GM18505 (cell line): ENCODE measurements around the gene UMPS.
"Not testable (repeated sequence)": the region's sequence is repeated elsewhere in the genome, so short reads cannot be mapped to it uniquely, and the experiment has no call there.

Experiments
- ATAC-seq: cut with Tn5 transposase; IDR thresholded peaks from one replicate; pipeline ENCODE4 v1.9.1; 2021; ENCODE audit not compliant: unreplicated experiment
- POLR2A ChIP-seq: IDR thresholded peaks from 4 replicates; pipeline ENCODE4 v1.6.1; 2011; ENCODE audit warnings: borderline replicate concordance; ENCODE audit not compliant: insufficient read depth, insufficient read length; ENCODE audit errors: extremely low read depth

Gene UMPS

DNA sequence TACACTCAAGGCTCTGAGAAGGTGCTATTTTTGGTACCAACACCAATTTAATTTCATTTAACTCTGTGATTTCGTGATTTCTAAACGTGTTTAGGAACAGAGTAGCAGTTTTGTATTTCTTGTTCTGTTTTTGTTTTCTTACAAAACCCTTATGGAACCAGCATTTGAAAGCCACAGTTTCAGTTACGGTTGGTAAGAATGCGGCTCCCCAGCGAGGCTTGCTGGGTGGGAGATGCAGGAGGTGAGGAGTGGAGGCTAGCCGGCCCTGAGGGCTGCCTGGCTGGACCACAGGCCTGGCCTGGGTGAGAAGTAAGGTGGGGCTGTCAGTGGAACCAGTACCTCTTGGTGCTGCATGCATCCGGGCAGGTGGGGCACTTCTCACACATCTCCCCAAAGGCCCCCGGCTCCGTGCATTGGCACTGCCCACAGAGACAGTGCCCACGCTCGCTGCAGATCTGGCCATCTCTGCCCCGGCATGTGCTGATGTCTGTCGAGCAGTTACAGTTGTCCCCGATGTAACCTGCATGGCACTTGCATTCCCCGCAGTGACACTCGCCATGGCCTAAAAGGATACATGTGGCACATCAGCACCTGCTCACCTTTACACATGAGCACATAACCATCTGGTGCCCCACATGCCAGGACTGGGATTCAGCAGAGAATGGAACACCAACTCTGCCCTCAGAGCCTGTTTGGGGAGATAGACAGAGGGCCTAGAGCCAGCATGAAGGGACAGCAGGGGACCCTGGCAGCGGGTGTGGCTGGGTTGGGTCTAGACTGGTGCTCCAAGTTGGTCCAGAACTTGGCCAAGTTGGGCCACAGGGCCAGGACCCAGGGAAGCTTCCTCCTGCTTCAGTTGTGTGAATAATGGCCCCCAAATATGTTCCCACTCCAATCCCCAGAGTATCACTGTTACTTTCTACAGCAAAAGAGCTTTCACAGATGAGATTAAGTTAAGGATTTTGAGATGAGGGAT, 43.4 kb downstream of the UMPS start:
- no peak for TF ChIP-seq POLR2A
- no peak for ATAC-seq

DNA sequence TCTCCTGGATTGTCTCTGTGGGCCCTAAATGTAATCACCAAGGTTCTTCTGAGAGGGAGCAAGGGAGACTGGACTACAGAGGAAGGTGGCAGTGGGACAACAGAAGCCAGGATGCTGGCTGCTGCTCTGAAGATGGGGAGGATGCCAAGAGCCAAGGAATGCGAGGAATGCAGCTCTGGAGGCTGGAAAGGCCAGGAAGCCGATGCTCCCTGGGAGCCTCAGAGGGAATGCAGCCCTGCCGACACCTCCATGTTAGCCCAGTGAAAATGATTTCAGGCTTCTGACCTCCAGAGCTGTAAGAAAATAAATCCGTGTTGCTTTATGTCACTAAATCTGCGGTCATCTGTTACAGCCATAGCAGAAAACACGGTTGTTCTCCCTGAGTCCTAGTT, 44.1 kb downstream of the UMPS start:
- no peak for ATAC-seq
- TF ChIP-seq POLR2A: no peak

DNA sequence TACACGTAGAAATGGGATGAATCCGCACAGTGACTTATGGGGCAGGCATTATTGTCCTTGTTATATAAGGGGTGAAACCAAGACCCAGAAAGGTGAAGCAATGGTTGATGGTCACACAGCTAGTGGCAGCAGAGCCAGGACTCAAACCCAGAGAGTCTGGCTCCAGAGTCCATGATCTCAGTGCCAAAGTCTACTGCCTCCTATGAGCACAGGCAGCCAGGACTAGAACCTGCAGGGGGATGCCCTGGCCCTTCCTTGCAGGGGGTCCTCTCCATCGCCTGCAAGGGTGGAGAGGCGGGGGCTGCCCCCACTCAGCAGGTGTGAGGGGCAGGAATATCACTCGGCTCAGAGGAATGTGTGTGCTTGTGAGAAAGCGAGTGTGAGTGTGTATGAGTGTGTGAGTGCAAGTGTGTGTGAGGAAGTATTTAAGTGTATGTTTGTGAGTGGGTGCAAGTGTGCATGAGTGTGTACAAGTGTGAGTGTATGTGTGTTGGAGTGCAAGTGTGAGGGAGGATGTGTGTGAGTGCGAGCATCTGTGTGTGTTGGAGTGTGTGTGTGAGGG, 44.7 kb downstream of the UMPS start:
- ATAC-seq: no peak
- TF ChIP-seq POLR2A: no peak

DNA sequence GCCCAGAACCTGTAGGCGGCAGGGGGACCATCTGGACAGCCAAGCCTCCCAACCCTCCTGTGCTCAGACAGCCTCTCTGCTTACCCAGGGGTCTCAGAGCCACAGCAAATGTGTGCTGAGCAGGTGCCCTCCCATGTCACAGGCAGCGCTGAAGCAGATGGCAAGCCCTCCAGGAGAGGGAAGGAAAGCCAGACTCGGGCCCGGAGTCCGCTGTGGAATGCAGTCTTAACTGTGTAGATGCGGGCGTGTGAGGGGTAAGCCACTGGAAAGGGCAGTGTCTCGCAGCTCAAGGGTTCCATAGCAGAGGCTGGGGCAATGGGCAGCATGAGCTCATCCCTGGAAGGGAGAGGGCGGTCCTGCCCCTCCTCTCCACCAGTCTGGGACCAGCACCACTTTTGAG, 45.6 kb downstream of the UMPS start:
- no peak for ATAC-seq
- no peak for TF ChIP-seq POLR2A

- no peak for TF ChIP-seq POLR2A
Observed at GRCh38 chr3:124776856-124777255, 46.6 kb downstream of the UMPS start.

GRCh38 chr3:124777762-124778470, 47.7 kb downstream of the UMPS start:
- ATAC-seq: no peak
- no peak for TF ChIP-seq POLR2A

More at GRCh38 chr3:124776856-124777255, 46.6 kb downstream of the UMPS start:
- no peak for ATAC-seq

DNA sequence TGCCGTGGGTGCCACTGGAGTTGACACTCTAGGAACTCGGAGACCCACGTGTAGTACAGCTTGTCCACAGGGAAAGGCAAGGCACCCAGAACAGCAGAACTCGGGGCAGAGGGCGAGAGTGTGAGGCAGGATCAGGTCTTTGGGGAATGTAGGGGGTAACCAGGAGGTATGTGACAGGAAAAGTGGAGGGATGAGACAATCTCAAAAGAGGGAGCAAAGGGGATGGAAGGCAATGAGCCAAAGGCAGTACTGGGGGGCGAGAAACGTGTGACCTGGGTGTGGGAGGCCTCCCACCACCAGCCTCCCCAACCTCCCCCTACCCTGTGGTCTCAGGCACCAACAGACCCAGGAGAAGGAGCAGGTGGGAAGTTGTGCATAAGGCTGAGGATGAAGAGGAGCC, 48.9 kb downstream of the UMPS start:
- no peak for ATAC-seq
- no peak for TF ChIP-seq POLR2A

DNA sequence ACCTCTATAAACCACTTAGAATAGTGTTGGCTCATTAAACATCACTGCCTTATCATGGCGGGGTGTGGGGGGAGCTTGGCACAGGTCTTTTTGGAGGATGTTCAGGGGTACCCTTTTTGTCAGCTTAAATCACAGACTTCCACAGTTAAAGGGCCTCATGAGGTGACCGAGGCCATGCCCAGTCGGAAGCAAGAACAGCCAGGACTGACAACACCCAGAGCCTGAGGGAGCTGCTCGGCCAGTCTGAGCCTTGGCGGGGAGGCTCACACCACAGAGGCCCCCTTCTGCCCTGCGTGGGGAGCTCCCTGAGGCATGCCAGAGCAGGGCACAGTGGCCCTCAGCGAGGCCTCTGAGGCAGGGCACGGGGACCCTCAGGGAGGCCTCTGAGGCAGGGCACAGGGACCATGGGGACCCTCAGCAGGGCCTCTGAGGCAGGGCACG, 49.5 kb downstream of the UMPS start:
- ATAC-seq: no peak
- no peak for TF ChIP-seq POLR2A

DNA sequence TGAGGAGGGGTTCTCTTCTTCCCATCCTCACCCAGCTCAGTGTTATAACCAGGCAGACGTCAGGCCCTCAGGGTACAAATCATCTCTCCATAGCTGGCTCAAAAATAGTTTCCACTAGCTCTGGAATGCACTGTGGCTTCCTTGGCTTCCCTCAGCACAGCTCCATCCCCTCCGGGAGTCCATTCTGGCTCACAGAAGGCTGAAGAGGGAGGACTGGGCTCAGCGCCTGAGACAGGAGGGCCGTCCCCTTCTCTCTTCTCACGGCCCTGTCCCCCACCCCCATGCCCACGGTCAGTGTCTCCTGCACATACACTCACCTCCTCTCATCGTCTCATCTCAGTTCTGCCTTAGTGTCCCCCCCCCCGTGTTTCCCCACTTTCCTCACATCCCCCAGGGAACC, 50.1 kb downstream of the UMPS start:
- ATAC-seq: no peak
- TF ChIP-seq POLR2A: no peak

DNA sequence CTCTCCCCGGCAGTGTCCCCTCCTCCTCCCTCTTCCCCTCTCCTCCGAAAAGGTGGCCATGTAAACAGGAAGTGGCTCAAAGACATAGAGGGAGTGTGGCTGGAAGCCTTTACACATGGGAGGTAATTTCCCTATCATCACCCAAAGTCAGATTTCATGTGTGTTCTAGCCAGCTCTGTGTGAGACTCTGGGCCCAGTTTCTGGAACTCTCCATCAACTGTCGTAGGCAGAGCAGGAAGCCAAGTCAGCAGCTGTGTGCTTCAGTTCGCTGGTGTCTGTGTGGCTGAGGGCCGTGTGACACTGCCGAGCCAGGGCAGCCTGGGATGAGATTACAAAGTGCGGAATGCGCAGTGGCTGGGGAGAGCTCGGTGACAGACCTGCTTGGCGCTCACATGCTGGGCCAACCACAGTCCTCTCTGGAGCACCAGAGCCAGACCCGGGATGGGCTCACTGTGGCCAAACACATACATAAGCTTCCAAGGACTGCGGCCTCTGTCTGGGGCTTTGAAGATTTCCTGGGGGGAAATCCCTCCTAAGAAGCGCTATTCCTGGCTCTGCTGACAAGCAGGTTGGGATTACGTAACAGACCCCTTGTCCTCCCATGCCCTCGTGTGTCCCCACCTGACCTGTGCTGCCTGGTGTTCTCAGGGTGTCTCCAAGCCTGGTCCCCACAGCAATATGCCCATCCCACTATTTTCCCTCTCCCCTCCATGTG, 50.7 kb downstream of the UMPS start:
- TF ChIP-seq POLR2A: no peak
- ATAC-seq: no peak

DNA sequence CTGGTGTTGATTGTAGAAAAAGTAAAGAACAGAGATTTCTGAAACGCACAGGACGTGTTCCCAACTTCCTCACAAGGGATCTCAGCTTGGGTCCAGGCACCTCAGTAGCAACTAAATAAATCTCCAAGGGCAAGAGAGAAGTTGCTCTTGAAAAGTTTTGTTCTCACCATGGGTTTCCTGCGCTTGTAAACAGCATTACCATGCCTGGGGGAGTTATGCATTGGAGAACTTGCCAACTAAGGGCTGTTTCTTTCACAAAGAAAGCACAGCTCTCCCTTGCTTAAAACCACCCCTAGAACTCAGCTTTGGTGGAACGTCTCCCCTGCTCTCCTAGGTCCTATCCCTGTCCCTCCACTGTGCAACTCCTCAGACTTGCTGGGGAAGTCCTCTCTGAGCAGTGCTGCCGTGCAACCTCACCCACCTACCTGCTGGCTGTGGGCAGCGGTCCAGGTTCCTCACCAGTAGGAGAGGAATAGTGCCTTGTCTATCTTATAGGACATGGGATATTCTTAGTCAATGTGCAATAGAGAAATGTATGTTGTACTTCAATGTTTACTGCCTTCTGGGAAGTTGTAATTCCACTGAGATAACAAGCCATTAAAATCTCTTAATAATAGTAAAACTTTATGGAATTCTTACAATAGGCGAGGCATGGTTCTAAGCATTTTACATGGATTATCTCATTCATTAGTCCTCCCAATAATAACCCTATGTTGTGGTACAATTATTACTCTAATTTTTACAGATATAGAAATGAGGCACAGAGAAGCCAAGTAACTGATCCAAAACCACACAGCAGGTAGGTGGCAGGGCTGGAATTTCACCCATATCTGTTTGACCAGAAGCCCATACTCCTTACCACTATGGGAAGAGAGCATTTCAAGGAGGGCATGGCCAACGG, 51.5 kb downstream of the UMPS start:
- no peak for TF ChIP-seq POLR2A
- no peak for ATAC-seq

DNA sequence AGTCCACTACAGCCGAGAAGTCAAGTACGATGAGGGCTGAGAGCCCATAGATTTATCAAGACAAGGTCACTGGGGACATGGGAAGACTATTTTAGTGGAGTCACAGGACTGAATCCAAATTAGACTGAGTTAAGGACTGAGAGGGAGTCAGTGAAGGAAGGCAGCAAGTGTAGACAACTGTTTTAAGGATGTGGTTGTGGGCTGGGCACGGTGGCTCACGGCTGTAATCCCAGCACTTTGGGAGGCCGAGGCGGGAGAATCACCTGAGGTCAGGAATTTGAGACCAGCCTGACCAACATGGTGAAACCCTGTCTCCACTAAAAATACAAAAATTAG, 52.1 kb downstream of the UMPS start:
- ATAC-seq: not testable (repeated sequence)

DNA sequence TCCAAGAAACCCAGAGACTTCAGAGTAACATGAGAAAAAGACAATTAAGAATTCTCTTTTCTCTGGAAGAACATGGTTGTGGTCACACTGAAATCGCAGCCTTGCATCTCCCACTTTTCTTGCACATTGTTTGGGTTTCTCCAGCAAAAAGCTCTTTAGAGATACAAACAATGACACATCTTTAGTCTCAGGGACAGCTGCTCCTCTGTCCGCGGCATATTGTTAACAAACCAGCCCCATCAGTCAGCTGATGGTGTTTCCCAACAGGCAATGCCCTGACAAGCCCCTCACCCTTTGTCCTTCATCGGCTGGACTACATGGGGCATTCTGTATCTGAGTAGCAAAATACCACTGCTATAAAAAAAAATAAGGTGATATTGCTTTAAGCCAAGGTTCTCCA, 53.4 kb downstream of the UMPS start:
- TF ChIP-seq POLR2A: no peak
- no peak for ATAC-seq
